Endometrial microvascular endothelial cells (primary cell): Measurements from ENCODE around the gene DDAH1. TPM values are rescaled to one million over a fixed set of nuclear protein-coding genes. Genes with fewer than 3 reads are reported as not detected.
"Not testable (repeated sequence)": the region's sequence is repeated elsewhere in the genome, so short reads cannot be mapped to it uniquely, and the experiment has no call there.

Source experiments
- in situ Hi-C: cut with HindIII; loops from 2 replicates; pipeline ENCODE4 v1.10.0; 2017; ENCODE audit warnings: low sequenced_read_pairs, low pct_unique_long_range_greater_than_20kb; ENCODE audit errors: inconsistent ontology term
- total RNA-seq: library from RNA; depleted of rRNA; stranded (reverse); fragments of >200 nt; gene quantifications from one replicate; pipeline ENCODE4 v1.2.3, GENCODE V29; 2015; ENCODE audit errors: inconsistent ontology term

The DDAH1 gene
- total RNA-seq: 50.8 TPM

DNA sequence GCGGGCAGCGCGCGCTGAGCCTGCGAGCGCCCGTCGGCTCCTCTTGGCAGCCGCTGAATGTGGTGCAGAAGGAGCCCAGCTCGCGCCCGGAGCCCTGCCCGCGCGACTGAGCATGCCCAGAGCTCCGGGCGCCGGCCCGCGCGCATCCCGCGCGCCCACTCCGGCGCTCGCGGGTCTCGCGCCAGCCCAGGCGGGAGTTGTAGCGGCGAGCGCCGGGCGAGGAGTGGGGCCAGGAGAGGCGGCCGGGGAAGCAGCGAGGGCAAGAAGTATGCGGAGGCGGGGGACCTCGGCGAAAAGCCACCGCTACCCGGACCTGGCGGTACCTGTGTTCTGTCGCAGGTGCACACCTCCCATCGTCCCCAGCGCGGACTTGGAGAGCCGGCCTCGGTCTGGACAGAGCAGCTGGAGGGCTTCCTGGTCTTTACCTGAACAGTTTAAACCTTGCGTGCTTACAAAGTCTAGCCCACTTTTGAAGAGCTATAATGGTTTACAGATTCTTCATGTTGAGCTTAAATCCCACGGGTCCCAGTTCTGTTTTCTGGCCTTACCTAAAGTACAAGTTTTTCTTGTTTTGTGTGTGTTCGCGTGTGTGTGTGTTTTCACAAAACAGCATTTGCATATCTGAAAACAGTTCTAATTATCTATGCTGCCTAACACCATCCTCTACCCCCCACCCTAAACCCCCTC lies at the start of gene DDAH1:
DDAH1 (minus strand) TSS at position 61 of the 687 bp plus-strand sequence. CDS start 114 bp downstream, outside the sequence.
- in situ Hi-C loops: no loop called here

GRCh38 chr1:85513998-85514397 lies 49.0 kb upstream of the DDAH1 start:
- in situ Hi-C loops: not testable (repeated sequence)

DNA sequence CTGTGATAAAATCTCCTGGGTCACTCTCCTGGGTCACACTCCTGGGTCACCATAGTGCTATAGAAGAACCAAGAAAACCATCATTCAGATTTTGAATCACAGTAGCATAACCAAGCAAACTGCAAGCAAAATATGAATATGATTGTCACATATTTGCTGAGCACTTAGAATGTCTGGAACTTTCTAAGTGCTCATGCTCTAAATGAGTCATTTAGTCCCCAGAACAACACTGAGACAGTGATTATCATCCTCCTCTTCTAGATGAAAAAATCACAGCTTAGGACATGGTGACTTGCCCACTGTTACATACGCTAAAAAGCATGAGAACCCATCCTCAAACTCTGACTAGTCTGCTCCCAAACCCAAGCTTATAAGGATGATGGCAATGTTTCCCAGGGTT lies 39.5 kb upstream of the DDAH1 start:
- in situ Hi-C loops: no loop called here

DNA sequence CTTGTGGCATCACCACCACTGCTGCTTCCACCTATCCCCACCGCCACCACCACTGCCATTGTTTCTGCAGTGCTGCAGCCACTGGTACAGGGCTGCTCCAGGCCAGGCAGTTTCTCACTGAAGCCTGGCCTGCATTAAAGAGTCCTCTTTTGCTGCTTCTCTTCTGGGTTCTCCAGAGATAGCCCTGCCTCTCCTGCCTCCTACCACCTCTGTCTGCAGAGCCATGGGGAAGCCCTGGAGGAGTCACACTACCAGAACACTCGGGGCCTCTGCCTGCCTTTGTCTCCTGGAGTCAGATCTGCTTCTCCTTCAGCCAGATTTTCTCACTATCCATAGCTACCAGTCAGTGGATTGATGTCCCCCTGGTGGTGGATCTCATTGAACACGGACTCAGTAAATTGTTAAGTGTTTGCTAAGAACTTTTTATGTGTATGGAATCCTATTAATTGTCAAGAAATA lies 37.7 kb upstream of the DDAH1 start:
- in situ Hi-C loops: no loop called here

GRCh38 chr1:85502171-85502570 lies 37.2 kb upstream of the DDAH1 start:
- in situ Hi-C loops: no loop called here

DNA sequence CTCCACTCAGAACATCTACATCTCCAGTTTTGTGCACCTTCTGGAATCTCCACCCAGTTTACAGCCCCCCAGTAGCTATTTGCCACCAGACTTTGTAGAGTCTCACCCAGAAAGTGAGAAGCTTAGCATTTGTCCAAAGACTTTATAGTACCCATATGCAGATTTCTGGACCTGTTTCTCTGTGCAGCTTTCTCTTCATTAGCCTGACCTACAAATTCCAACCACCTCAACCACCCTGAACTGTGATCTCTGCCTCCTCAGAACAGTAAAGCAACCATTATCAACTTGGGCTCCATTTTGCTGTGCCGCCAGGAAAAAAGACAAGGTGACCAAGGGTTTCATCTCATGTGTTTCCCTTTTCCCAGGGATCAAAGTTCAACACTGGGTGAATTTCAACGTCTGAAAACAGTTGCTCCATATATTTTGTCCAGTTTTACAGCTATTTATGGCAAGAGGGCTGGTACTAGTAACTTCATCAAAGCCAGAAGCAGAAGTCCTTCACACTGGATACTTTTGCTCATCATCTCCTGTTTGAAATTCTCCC lies 36.5 kb upstream of the DDAH1 start:
- in situ Hi-C loops: no loop called here

DNA sequence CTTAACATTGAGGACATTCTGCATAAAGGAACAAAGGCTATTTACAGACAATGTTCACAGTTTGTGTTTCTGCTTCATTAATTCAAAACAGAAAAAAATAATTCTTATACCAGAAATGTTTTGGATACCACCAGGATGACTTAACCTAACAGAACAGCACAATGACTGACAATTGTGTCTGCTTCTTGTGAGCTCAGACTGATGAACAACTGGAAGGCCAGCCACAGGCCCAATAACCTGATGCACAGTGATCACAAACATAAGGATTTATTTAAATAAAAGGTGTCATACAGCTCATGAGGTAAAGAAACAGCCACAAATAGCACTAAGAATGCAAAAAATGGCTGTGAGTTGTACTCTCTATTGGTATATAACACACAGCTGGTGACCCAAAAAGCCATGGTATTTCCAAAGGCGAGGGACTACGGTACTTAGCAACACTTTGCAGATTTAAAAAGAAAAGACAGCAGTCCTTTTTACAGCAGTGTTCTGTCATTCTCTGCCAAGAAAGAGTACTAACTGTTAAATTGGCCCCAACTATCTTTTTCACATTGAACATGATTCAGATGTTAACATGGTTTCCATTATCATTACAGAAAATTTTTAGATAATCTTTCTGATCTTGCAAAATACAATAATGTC lies 32.1 kb upstream of the DDAH1 start:
- in situ Hi-C loops: no loop called here

DNA sequence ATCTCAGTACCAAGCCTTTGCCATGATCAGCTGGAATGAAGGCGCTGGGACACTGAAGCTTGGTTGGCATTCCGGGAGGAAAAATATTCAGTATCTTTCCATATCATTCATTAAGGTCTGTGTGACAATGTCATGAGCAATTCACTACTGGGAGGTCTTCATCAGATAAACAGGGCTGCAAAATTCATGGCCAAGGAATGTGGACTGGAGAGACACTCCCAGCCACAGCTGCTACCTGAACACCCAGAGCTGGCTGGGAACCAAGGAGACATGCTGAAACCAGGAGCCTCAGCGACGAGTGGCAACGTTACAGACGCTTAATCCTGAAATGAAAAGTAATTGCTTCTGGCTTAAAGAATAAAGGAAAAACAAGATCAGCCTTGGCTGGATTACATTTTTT lies 30.6 kb upstream of the DDAH1 start:
- in situ Hi-C loops: no loop called here

DNA sequence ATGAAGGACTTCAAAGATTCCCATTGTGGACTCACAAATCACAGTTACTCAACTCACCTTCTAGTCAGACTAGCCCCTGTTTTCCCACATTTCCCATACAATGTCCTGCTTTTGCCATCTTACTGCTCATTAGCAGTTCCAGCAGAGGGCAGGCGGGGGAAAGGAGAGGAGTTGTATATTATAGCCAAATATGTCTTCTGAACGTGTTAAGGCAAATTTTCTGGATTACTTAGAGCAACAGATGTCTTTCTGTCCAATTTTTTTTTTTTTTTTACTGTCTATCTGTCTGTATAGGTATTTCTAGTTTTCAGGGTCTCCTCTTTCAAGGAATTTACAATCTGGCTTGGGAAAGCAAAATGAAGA lies 29.9 kb upstream of the DDAH1 start:
- in situ Hi-C loops: no loop called here

- in situ Hi-C loops: no loop called here
These were observed 29.3 kb upstream of the DDAH1 start for GRCh38 chr1:85494074-85494903.

GRCh38 chr1:85490270-85490985 lies 25.5 kb upstream of the DDAH1 start:
- in situ Hi-C loops: no loop called here

GRCh38 chr1:85488126-85488525 lies 23.2 kb upstream of the DDAH1 start:
- in situ Hi-C loops: no loop called here

GRCh38 chr1:85485516-85485915 lies 20.6 kb upstream of the DDAH1 start:
- in situ Hi-C loops: no loop called here

- in situ Hi-C loops: no loop called here
These were observed 19.8 kb upstream of the DDAH1 start for GRCh38 chr1:85484716-85485115.

- in situ Hi-C loops: no loop called here
These were observed 19.3 kb upstream of the DDAH1 start for GRCh38 chr1:85484264-85484663.

- in situ Hi-C loops: no loop called here
These were observed 16.7 kb upstream of the DDAH1 start for GRCh38 chr1:85481688-85482087.

DNA sequence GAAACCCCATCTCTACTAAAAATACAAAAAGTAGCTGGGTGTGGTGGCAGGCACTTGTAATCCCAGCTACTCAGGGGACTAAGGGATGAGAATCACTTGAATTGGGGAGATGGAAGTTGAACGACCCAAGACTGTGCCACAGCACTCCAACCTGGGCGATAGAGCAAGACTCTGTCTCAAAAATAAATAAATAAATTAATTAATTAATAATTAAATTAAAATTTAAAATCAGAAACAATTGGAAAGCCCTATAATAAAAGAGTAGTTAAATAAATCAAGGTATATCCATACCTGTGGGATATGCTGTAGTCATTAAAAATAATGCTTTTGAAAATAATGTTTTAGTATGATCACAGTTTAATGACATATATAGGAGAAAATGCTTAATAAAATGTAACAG lies 15.6 kb upstream of the DDAH1 start:
- in situ Hi-C loops: no loop called here

DNA sequence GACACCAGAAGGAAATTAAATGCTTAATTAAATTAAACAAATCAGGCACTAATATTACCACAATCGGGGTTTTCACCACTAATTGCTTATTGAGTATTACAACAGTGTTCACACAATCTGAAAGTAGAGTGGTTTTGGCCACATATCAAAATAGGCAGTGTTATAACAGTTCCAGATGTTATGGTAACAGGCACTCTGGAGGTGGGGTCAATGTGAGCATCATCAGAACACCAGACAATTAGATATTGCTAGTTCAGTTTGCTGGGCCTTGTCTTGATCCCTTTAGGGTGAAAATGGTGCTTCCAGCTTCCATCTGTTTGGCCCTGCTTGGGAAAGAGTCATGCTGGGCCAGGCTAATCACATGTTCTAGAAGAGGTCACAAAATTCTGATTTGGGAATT lies 14.5 kb upstream of the DDAH1 start:
- in situ Hi-C loops: no loop called here

DNA sequence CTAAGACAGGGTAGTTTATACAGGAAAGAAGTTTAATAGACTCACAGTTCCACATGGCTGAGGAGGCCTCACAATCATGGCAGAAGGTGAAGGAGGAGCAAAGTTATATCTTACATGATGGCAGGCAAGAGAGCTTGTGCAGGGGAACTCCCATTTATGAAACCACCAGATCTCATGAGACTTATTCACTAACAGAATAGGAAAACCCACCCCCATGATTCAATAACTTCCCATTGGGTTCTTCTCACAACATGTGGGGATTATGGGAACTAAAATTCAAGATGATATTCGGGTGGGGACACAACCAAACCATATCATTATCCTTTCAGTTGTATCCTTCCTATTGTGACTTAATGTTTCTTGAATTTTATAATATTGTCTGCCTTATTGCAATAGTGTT lies 13.4 kb upstream of the DDAH1 start:
- in situ Hi-C loops: no loop called here
